GM23338 (cell line): ENCODE measurements around the gene FRK. TPM values are rescaled to one million over a fixed set of nuclear protein-coding genes. Genes with fewer than 3 reads are reported as not detected.

Source experiments
- ATAC-seq: fragments of 200-7000 bp; cut with Tn5 transposase; 3 replicates; pipeline ENCODE4 v1.9.1; 2020
- DNase-seq: peaks from one replicate; pipeline ENCODE4 v3.0.0-alpha.2; 2015; ENCODE audit warnings: low spot score
- H2AFZ ChIP-seq: fragments of 200-600 bp; sonication (generic); 2 replicates; pipeline ENCODE4 v1.8.0; 2016; ENCODE audit warnings: antibody characterized with exemption, mild to moderate bottlenecking, moderate library complexity
- H3F3A ChIP-seq: fragments of 200-600 bp; sonication (generic); replicated peaks from 2 replicates; pipeline ENCODE4 v1.8.0; 2017; ENCODE audit warnings: antibody characterized with exemption, mixed run types, low read depth
- H3K27ac ChIP-seq: fragments of 200-600 bp; sonication (generic); 2 replicates; pipeline ENCODE4 v1.6.1; 2016; ENCODE audit warnings: low read depth
- H3K27me3 ChIP-seq: fragments of 200-600 bp; sonication (generic); 2 replicates; pipeline ENCODE4 v1.8.0; 2016; ENCODE audit warnings: mild to moderate bottlenecking, mixed run types, moderate library complexity; ENCODE audit not compliant: insufficient read depth
- H3K36me3 ChIP-seq: fragments of 200-600 bp; sonication (generic); 2 replicates; pipeline ENCODE4 v1.8.0; 2016; ENCODE audit warnings: mild to moderate bottlenecking; ENCODE audit not compliant: insufficient read depth
- H3K4me1 ChIP-seq: fragments of 200-600 bp; sonication (generic); 2 replicates; pipeline ENCODE4 v1.8.0; 2016; ENCODE audit warnings: mild to moderate bottlenecking, moderate library complexity; ENCODE audit not compliant: insufficient read depth
- H3K4me2 ChIP-seq: fragments of 200-600 bp; sonication (generic); 2 replicates; pipeline ENCODE4 v1.7.1; 2017; ENCODE audit warnings: mixed run types
- H3K4me3 ChIP-seq: fragments of 200-600 bp; sonication (generic); 2 replicates; pipeline ENCODE4 v1.6.1; 2016; ENCODE audit warnings: mixed run types
- H3K79me2 ChIP-seq: fragments of 200-600 bp; sonication (generic); replicated peaks from 2 replicates; pipeline ENCODE4 v1.8.0; 2017; ENCODE audit warnings: mild to moderate bottlenecking; ENCODE audit not compliant: insufficient read depth
- H3K9me2 ChIP-seq: fragments of 200-600 bp; sonication (generic); 2 replicates; pipeline ENCODE4 v1.8.0; 2017; ENCODE audit not compliant: insufficient read depth
- H4K20me1 ChIP-seq: fragments of 200-600 bp; sonication (generic); replicated peaks from 2 replicates; pipeline ENCODE4 v1.8.0; 2017; ENCODE audit warnings: mild to moderate bottlenecking; ENCODE audit not compliant: insufficient read depth
- H3K27ac Mint-ChIP-seq: 2 replicates; pipeline ENCODE4 v1.8.0; 2020; ENCODE audit warnings: inconsistent platforms, mild to moderate bottlenecking, moderate library complexity, mixed read lengths
- H3K27me3 Mint-ChIP-seq: 3 replicates; pipeline ENCODE4 v1.8.0; 2022; ENCODE audit warnings: low read depth, mild to moderate bottlenecking, moderate library complexity, mixed read lengths, inconsistent platforms; ENCODE audit not compliant: insufficient read depth, poor library complexity
- H3K36me3 Mint-ChIP-seq: 3 replicates; pipeline ENCODE4 v1.8.0; 2021; ENCODE audit warnings: low read depth, mild to moderate bottlenecking, inconsistent platforms, moderate library complexity, mixed read lengths
- H3K4me1 Mint-ChIP-seq: 3 replicates; pipeline ENCODE4 v1.8.0; 2020; ENCODE audit warnings: mild to moderate bottlenecking, inconsistent platforms, mixed read lengths
- H3K4me3 Mint-ChIP-seq: 3 replicates; pipeline ENCODE4 v1.8.0; 2021; ENCODE audit warnings: moderate library complexity, mild to moderate bottlenecking, inconsistent platforms, mixed read lengths
- H3K9me3 Mint-ChIP-seq: 3 replicates; pipeline ENCODE4 v1.8.0; 2020; ENCODE audit warnings: moderate library complexity, mild to moderate bottlenecking, inconsistent platforms, mixed read lengths
- CREB1 ChIP-seq: fragments of 250-450 bp; sonication (Bioruptor Pico); IDR thresholded peaks from 2 replicates; pipeline ENCODE4 v1.5.0; 2020; ENCODE audit warnings: low read depth, mild to moderate bottlenecking, moderate library complexity
- CTCF ChIP-seq, 2 experiments: fragments of 200-600 bp in 1 of 2; sonication (generic) in 1 of 2; conservative IDR thresholded peaks; 2 replicates each; pipeline versions ENCODE4 v1.5.1 to v1.6.1; 2016 to 2017; ENCODE audit warnings: antibody characterized with exemption in 2 of 2, low read depth in 2 of 2, mild to moderate bottlenecking in 2 of 2, moderate library complexity in 1 of 2
- ETS1 ChIP-seq: IDR thresholded peaks from 2 replicates; pipeline ENCODE4 v1.6.1; 2016; ENCODE audit warnings: antibody characterized with exemption
- EZH2 ChIP-seq: fragments of 200-600 bp; sonication (generic); IDR thresholded peaks from one replicate; pipeline ENCODE4 v1.8.0; 2017; ENCODE audit warnings: antibody characterized with exemption, mild to moderate bottlenecking, low read depth; ENCODE audit not compliant: unreplicated experiment
- EZH2phosphoT487 ChIP-seq: fragments of 200-600 bp; sonication (generic); IDR thresholded peaks from one replicate; pipeline ENCODE4 v1.8.1; 2018; ENCODE audit warnings: antibody characterized with exemption; ENCODE audit not compliant: unreplicated experiment
- JUNB ChIP-seq: IDR thresholded peaks from one replicate; pipeline ENCODE4 v1.6.1; 2016; ENCODE audit warnings: antibody characterized with exemption; ENCODE audit not compliant: unreplicated experiment
- NANOG ChIP-seq: IDR thresholded peaks from 2 replicates; pipeline ENCODE4 v1.6.1; 2016; ENCODE audit warnings: antibody characterized with exemption, borderline replicate concordance
- POLR2AphosphoS5 ChIP-seq: IDR thresholded peaks from 2 replicates; pipeline ENCODE4 v1.6.1; 2016; ENCODE audit warnings: antibody characterized with exemption, low read depth
- STAT1 ChIP-seq: IDR thresholded peaks from one replicate; pipeline ENCODE4 v1.6.1; 2016; ENCODE audit warnings: antibody characterized with exemption; ENCODE audit not compliant: unreplicated experiment
- ZNF114 ChIP-seq: fragments of 250-450 bp; sonication (Bioruptor Pico); IDR thresholded peaks from 2 replicates; pipeline ENCODE4 v1.5.0; 2020; ENCODE audit warnings: mild to moderate bottlenecking, moderate library complexity
- ZNF331 ChIP-seq: fragments of 250-450 bp; sonication (Bioruptor Pico); IDR thresholded peaks from 2 replicates; pipeline ENCODE4 v1.5.0; 2020; ENCODE audit warnings: low read depth, mild to moderate bottlenecking, moderate library complexity
- ZNF462 ChIP-seq: fragments of 250-450 bp; sonication (Bioruptor Pico); IDR thresholded peaks from 2 replicates; pipeline ENCODE4 v1.5.0; 2020; ENCODE audit warnings: mild to moderate bottlenecking, moderate library complexity
- polyA plus RNA-seq: library from polyadenylated mRNA; unstranded; fragments of >200 nt; fragmentation: Nextera tagmentation; extraction: Ambion mirVana; gene quantifications from 2 replicates; pipeline ENCODE4 v1.2.1, GENCODE V29; 2016
- total RNA-seq: library from RNA; depleted of rRNA; stranded (reverse); fragments of >200 nt; shearing (Covaris generic); gene quantifications from 2 replicates; pipeline ENCODE4 v1.2.3, GENCODE V29; 2014
- TF ChIP-seq, protein P1 (sequence below): IDR thresholded peaks from one replicate; pipeline ENCODE4 v1.6.1; 2018; ENCODE audit warnings: antibody characterized with exemption; ENCODE audit not compliant: unreplicated experiment

The FRK gene
- total and polyA plus RNA-seq, 2 experiments from 2014 or later = 0.06 to 0.24 TPM

- H3K9me2 ChIP-seq = no peaks in the 10 kb centered on the region
- no peak overlapping the region for H3K27ac ChIP-seq
- H3K4me1 ChIP-seq = no peaks in the 10 kb centered on the region
- no peaks in the 10 kb centered on the region for H4K20me1 ChIP-seq
- ATAC-seq = no peak
- Mint-ChIP-seq H3K36me3 (no peaks in the 10 kb centered on the region), H3K4me1 (0 out of 3 replicates have a peak, but pooled peaks cover 4% of the 10 kb centered on the region), H3K4me3 (no peak overlapping the region), H3K27me3 (peaks cover 1% of the 10 kb centered on the region), H3K9me3 (no peaks in the 10 kb centered on the region; the same call in 2 of the 3 replicates), H3K27ac (no peak overlapping the region)
- no peaks in the 10 kb centered on the region for H3F3A ChIP-seq
- H3K27me3 ChIP-seq = no peaks in the 10 kb centered on the region
- no peaks in the 10 kb centered on the region for H3K36me3 ChIP-seq
- H3K4me2 ChIP-seq = no peak overlapping the region
- no peaks in the 10 kb centered on the region for H3K79me2 ChIP-seq
- no peak for DNase-seq
- TF ChIP-seq ZNF462 = no peak
- TF ChIP-seq CREB1 (CRISPR knock-in tag) = no peak
- TF ChIP-seq ETS1 = no peak
- TF ChIP-seq, protein P1, sequence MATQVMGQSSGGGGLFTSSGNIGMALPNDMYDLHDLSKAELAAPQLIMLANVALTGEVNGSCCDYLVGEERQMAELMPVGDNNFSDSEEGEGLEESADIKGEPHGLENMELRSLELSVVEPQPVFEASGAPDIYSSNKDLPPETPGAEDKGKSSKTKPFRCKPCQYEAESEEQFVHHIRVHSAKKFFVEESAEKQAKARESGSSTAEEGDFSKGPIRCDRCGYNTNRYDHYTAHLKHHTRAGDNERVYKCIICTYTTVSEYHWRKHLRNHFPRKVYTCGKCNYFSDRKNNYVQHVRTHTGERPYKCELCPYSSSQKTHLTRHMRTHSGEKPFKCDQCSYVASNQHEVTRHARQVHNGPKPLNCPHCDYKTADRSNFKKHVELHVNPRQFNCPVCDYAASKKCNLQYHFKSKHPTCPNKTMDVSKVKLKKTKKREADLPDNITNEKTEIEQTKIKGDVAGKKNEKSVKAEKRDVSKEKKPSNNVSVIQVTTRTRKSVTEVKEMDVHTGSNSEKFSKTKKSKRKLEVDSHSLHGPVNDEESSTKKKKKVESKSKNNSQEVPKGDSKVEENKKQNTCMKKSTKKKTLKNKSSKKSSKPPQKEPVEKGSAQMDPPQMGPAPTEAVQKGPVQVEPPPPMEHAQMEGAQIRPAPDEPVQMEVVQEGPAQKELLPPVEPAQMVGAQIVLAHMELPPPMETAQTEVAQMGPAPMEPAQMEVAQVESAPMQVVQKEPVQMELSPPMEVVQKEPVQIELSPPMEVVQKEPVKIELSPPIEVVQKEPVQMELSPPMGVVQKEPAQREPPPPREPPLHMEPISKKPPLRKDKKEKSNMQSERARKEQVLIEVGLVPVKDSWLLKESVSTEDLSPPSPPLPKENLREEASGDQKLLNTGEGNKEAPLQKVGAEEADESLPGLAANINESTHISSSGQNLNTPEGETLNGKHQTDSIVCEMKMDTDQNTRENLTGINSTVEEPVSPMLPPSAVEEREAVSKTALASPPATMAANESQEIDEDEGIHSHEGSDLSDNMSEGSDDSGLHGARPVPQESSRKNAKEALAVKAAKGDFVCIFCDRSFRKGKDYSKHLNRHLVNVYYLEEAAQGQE = no peak
- TF ChIP-seq EZH2 = no peak
- no peak for TF ChIP-seq CTCF (conservative IDR thresholded peaks at IDR 0.05; ENCODE audit: low read depth in 2 of 2)
- no peak for TF ChIP-seq POLR2AphosphoS5
- no peak for TF ChIP-seq ZNF331 (CRISPR knock-in tag)
- no peak for TF ChIP-seq EZH2phosphoT487
- no peak for TF ChIP-seq NANOG
- TF ChIP-seq ZNF114 (CRISPR knock-in tag) = no peak
- TF ChIP-seq JUNB = no peak
- no peak for TF ChIP-seq STAT1
- H2AFZ ChIP-seq = no peak overlapping the region
- no peak overlapping the region for H3K4me3 ChIP-seq
Observed at GRCh38 chr6:116046737-116047136, 14.0 kb downstream of the FRK start.
